Osteoblast (primary cell): ENCODE measurements around the gene FAM120AOS. TPM values are rescaled to one million over a fixed set of nuclear protein-coding genes. Genes with fewer than 3 reads are reported as not detected.

Source experiments
- DNase-seq: peaks from one replicate; pipeline ENCODE4 v3.0.0; 2011; ENCODE audit warnings: low spot score, mixed read lengths; ENCODE audit not compliant: insufficient read length; ENCODE audit errors: missing footprints
- H2AFZ ChIP-seq: 2 replicates; pipeline ENCODE4 v1.6.0; 2011; ENCODE audit warnings: mild to moderate bottlenecking, low read length
- H3K27ac ChIP-seq: 2 replicates; pipeline ENCODE4 v1.5.1; 2011; ENCODE audit warnings: mild to moderate bottlenecking, low read depth, low read length, moderate library complexity
- H3K27me3 ChIP-seq: 2 replicates; pipeline ENCODE4 v1.6.0; 2012; ENCODE audit warnings: mild to moderate bottlenecking, control low read depth, inconsistent platforms, low read length, moderate library complexity; ENCODE audit not compliant: insufficient read depth
- H3K36me3 ChIP-seq: 2 replicates; pipeline ENCODE4 v1.5.1; 2011; ENCODE audit warnings: mild to moderate bottlenecking, low read length, control low read depth, moderate library complexity; ENCODE audit not compliant: insufficient read depth
- H3K4me1 ChIP-seq: 2 replicates; pipeline ENCODE4 v1.5.1; 2011; ENCODE audit warnings: mild to moderate bottlenecking, low read length, control low read depth, moderate library complexity; ENCODE audit not compliant: insufficient read depth
- H3K4me2 ChIP-seq: 2 replicates; pipeline ENCODE4 v1.6.0; 2011; ENCODE audit warnings: mild to moderate bottlenecking, low read length; ENCODE audit not compliant: insufficient read depth
- H3K4me3 ChIP-seq: fragments of 200-600 bp; sonication (generic); 3 replicates; pipeline ENCODE4 v1.5.1; 2012; ENCODE audit warnings: mild to moderate bottlenecking, low read length, inconsistent platforms; ENCODE audit not compliant: insufficient read depth
- H3K79me2 ChIP-seq: 2 replicates; pipeline ENCODE4 v1.6.0; 2012; ENCODE audit warnings: mild to moderate bottlenecking, low read length, control low read depth, inconsistent platforms; ENCODE audit not compliant: insufficient read depth
- H3K9me3 ChIP-seq: 2 replicates; pipeline ENCODE4 v1.5.1; 2011; ENCODE audit warnings: low read depth, low read length, control low read depth
- H4K20me1 ChIP-seq: 2 replicates; pipeline ENCODE4 v1.6.0; 2012; ENCODE audit warnings: mild to moderate bottlenecking, low read length, control low read depth; ENCODE audit not compliant: insufficient read depth
- CTCF ChIP-seq: IDR thresholded peaks from 2 replicates; pipeline ENCODE4 v1.5.1; 2011; ENCODE audit warnings: mild to moderate bottlenecking, low read depth, low read length, moderate library complexity; ENCODE audit errors: extremely low read depth
- total RNA-seq: library from RNA; depleted of rRNA; stranded (reverse); fragments of >200 nt; gene quantifications from 2 replicates; pipeline ENCODE4 v1.2.3, GENCODE V29; 2012

FAM120AOS gene
- total RNA-seq, 1 donor, result 43.4 TPM

DNA sequence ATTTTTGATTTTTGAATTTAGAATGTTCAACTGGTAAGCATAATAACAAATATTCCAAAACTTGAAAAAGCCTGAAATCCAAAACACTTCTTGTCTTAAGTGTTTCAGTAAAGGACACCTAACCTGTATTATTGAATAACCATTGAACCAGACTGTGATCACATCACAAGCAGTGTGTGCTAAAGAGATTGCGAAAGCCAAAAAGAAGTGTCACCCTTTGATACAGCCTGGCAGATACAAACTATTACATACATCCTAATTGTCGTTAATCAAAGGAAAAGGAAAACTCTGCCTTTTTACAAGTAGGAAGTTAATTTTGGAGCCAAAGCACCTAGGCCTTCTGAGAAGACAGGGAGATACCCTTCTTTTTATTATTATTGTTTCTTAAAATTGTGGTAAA lies 8.4 kb upstream of the FAM120AOS start:
- Histone ChIP-seq H3K9me3 (no peaks in the 10 kb centered on the region), H3K36me3 (no peaks in the 10 kb centered on the region), H3K27ac (no peak overlapping the region), H4K20me1 (peaks cover 46% of the 10 kb centered on the region), H2AFZ (no peak overlapping the region), H3K27me3 (no peaks in the 10 kb centered on the region), H3K4me1 (peaks cover 12% of the 10 kb centered on the region), H3K4me2 (no peak overlapping the region), H3K79me2 (peaks cover 99% of the 10 kb centered on the region), H3K4me3 (no peak overlapping the region)
- no peak for DNase-seq
- TF ChIP-seq CTCF, result no peak

GRCh38 chr9:93461414-93461743 lies 8.0 kb upstream of the FAM120AOS start:
- no peaks in the 10 kb centered on the region for H3K9me3 ChIP-seq
- DNase-seq, result no peak
- no peak overlapping the region for H3K4me2 ChIP-seq
- H3K4me1 ChIP-seq, result peaks cover 10% of the 10 kb centered on the region
- peaks cover 99% of the 10 kb centered on the region for H3K79me2 ChIP-seq
- H4K20me1 ChIP-seq, result peaks cover 45% of the 10 kb centered on the region
- no peak overlapping the region for H3K4me3 ChIP-seq
- no peaks in the 10 kb centered on the region for H3K27me3 ChIP-seq
- TF ChIP-seq CTCF, result no peak
- H3K27ac ChIP-seq, result no peak overlapping the region
- no peaks in the 10 kb centered on the region for H3K36me3 ChIP-seq
- no peak overlapping the region for H2AFZ ChIP-seq

- Histone ChIP-seq H3K4me2 (no peak overlapping the region), H2AFZ (no peak overlapping the region), H3K27me3 (no peaks in the 10 kb centered on the region), H3K4me3 (no peak overlapping the region), H3K9me3 (no peaks in the 10 kb centered on the region), H3K36me3 (no peaks in the 10 kb centered on the region), H4K20me1 (peaks cover 44% of the 10 kb centered on the region), H3K79me2 (peaks cover 99% of the 10 kb centered on the region), H3K4me1 (peaks cover 15% of the 10 kb centered on the region), H3K27ac (no peak overlapping the region)
- TF ChIP-seq CTCF, result no peak
- DNase-seq, result no peak
Observed at GRCh38 chr9:93460689-93461413, 7.5 kb upstream of the FAM120AOS start.

DNA sequence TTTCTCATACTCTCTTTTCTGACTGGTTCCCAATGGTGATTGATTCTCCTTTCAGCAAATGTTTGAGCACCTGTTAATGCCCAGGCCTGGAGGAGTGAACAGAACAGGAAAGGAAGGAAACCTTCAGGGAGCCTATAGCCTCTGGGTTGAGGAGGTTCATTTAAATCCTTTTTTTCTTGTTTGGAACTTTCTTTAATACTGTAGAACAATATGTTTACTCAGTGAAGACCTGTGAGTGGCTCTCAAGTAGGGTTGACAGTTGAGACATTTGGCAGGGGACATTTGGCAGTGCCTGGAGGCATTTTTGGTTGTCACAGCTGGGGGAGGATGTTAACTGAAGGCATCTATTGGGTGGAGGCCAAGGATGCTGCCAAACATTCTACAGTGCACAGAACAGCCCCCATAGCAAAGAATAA lies 6.1 kb upstream of the FAM120AOS start:
- H2AFZ ChIP-seq, result no peak overlapping the region
- peaks cover 44% of the 10 kb centered on the region for H4K20me1 ChIP-seq
- peaks cover 99% of the 10 kb centered on the region for H3K79me2 ChIP-seq

More for the DNA sequence above, 6.1 kb upstream of the FAM120AOS start:
- no peak for TF ChIP-seq CTCF
- H3K4me2 ChIP-seq, result no peak overlapping the region
- no peak for DNase-seq
- H3K4me1 ChIP-seq, result peaks cover 22% of the 10 kb centered on the region
- H3K27me3 ChIP-seq, result no peaks in the 10 kb centered on the region
- H3K27ac ChIP-seq, result no peak overlapping the region
- H3K9me3 ChIP-seq, result no peaks in the 10 kb centered on the region
- no peaks in the 10 kb centered on the region for H3K36me3 ChIP-seq
- no peak overlapping the region for H3K4me3 ChIP-seq
